T-cell (primary cell): ENCODE results near the gene CAMK4. TPM values are rescaled to one million over a fixed set of nuclear protein-coding genes. Genes with fewer than 3 reads are reported as not detected.
"Not testable (repeated sequence)": the region's sequence is repeated elsewhere in the genome, so short reads cannot be mapped to it uniquely, and the experiment has no call there.

ENCODE experiments used
- ATAC-seq, 4 experiments: fragments of 200-7000 bp in 3 of 4; fragments of 150-1000 bp in 1 of 4; cut with Tn5 transposase; replicated peaks in 1 of 4; 1 replicate in 3 of 4; 2 replicates in 1 of 4; pipeline ENCODE4 v1.10.0; 2021; ENCODE audit warnings: moderate library complexity in 3 of 4, mild to moderate bottlenecking in 2 of 4, moderate number of reproducible peaks in 1 of 4
- CTCF ChIA-PET, 2 donors: fragments of 300-600 bp; sonication (Branson Sonifier 250); formaldehyde crosslinking; loops; one replicate each; lab custom pipeline; 2022; ENCODE audit warnings: antibody characterized with exemption in 2 of 2; lab: Charles Lee
- POLR2A ChIA-PET, 2 donors: fragments of 300-600 bp; sonication (Branson Sonifier 250); formaldehyde crosslinking; loops; one replicate each; lab custom pipeline; 2022; ENCODE audit warnings: antibody characterized with exemption in 2 of 2; lab: Charles Lee
- DNase-seq, 35 experiments: peaks; one replicate each; pipeline versions ENCODE4 v3.0.0 to v3.0.0-alpha.2; 2013 to 2023
- H3K27ac ChIP-seq: one replicate; pipeline ENCODE4 v1.5.1; 2013; ENCODE audit warnings: low read length
- H3K27me3 ChIP-seq, 2 experiments: replicated peaks in 1 of 2; 1 replicate in 1 of 2; 2 replicates in 1 of 2; pipeline versions ENCODE4 v1.6.1 to v1.7.0; 2013; ENCODE audit warnings: low read length in 1 of 2, mixed read lengths in 1 of 2; ENCODE audit not compliant: control insufficient read depth in 2 of 2, insufficient read depth in 2 of 2; ENCODE audit errors: extremely low read depth in 1 of 2
- H3K36me3 ChIP-seq, 2 donors: 1 replicate in 1 of 2; 2 replicates in 1 of 2; pipeline versions ENCODE4 v1.6.1 to v1.7.0; 2013; ENCODE audit warnings: low read length in 1 of 2; ENCODE audit not compliant: control insufficient read depth in 2 of 2, insufficient read depth in 1 of 2; ENCODE audit errors: extremely low read depth in 1 of 2
- H3K4me1 ChIP-seq, 2 experiments: 1 replicate in 1 of 2; 2 replicates in 1 of 2; pipeline versions ENCODE4 v1.6.1 to v1.7.0; 2013; ENCODE audit warnings: low read length in 2 of 2, mixed read lengths in 1 of 2; ENCODE audit not compliant: insufficient read depth in 2 of 2, control insufficient read depth in 1 of 2; ENCODE audit errors: extremely low read depth in 1 of 2
- H3K4me3 ChIP-seq, 2 donors: 1 replicate in 1 of 2; 2 replicates in 1 of 2; pipeline versions ENCODE4 v1.5.1 to v1.7.0; 2013; ENCODE audit warnings: mild to moderate bottlenecking in 2 of 2, low read length in 1 of 2, moderate library complexity in 1 of 2; ENCODE audit not compliant: control insufficient read depth in 1 of 2; ENCODE audit errors: extremely low read depth in 1 of 2
- H3K9me3 ChIP-seq: 2 replicates; pipeline ENCODE4 v1.7.0; 2013
- H3K27ac Mint-ChIP-seq, 2 donors: one replicate each; pipeline ENCODE4 v1.8.0; 2020 to 2021; ENCODE audit warnings: mild to moderate bottlenecking in 2 of 2, mixed read lengths in 2 of 2
- H3K27me3 Mint-ChIP-seq, 2 donors: one replicate each; pipeline ENCODE4 v1.8.0; 2021 to 2022; ENCODE audit warnings: mixed read lengths in 2 of 2
- H3K36me3 Mint-ChIP-seq: one replicate; pipeline ENCODE4 v1.8.0; 2021; ENCODE audit warnings: mixed read lengths
- H3K4me1 Mint-ChIP-seq, 3 donors: one replicate each; pipeline ENCODE4 v1.8.0; 2020 to 2022; ENCODE audit warnings: mixed read lengths in 3 of 3, mild to moderate bottlenecking in 1 of 3
- H3K4me3 Mint-ChIP-seq, 3 donors: one replicate each; pipeline ENCODE4 v1.8.0; 2020 to 2022; ENCODE audit warnings: mild to moderate bottlenecking in 3 of 3, mixed read lengths in 3 of 3, moderate library complexity in 3 of 3
- H3K9me3 Mint-ChIP-seq, 3 donors: one replicate each; pipeline ENCODE4 v1.8.0; 2020 to 2022; ENCODE audit warnings: mixed read lengths in 3 of 3
- WGBS: methylation state at CpG from one replicate; pipeline ENCODE4 v1.1.5; 2013; ENCODE audit warnings: missing lambda C conversion rate; ENCODE audit not compliant: insufficient coverage; 5-methylcytosine and 5-hydroxymethylcytosine counted together
- total RNA-seq, 35 experiments: library from RNA in 6 of 35; stranded (reverse) in 6 of 35; fragments of 120-200 nt in 1 of 35; gene quantifications; one replicate each; pipeline versions ENCODE4 v1.2.1 to v1.2.4 and lab custom pipeline; 2013 to 2026

Gene CAMK4
- total RNA-seq, 5 donors from 2014 or later (not counting 1 experiment from before 2014, with no cell fraction given), result 120 to 274 (median 243) TPM

GRCh38 chr5:111254613-111255012 is 30.4 kb downstream of the CAMK4 start:
- H3K36me3 ChIP-seq, result no peaks in the 10 kb centered on the region
- Mint-ChIP-seq H3K4me3 (peak overlapping the region; percentile 30 to 67 (median 46)), H3K4me1 (peaks cover 76 to 88% (median 81%) of the 10 kb centered on the region in 3 donors), H3K36me3 (peaks cover 43% of the 10 kb centered on the region), H3K27me3 (no peaks in the 10 kb centered on the region), H3K9me3 (peaks cover 0 to 4% (median 0%) of the 10 kb centered on the region in 3 donors), H3K27ac (peak overlapping the region; percentile 86 to 88)
- peak; percentile 59 to 93 (median 60) for ATAC-seq
- H3K27ac ChIP-seq, result peak overlapping the region; percentile 69
- no peaks in the 10 kb centered on the region for H3K9me3 ChIP-seq
- 0% methylated on average over 1 of the region's 3 CpGs for WGBS
- DNase-seq, result peak in 31 of 35 experiments; percentile 35 to 89 (median 61)
- ChIA-PET POLR2A (interaction anchor here (0.6 to 1.5 kb wide), 10 partner anchors 8 to 71 kb away, joined by 3 to 7 read pairs (median 4); partner anchors contain the start of gene CAMK4 (in 1 of the 2)), CTCF (interaction anchor here (0.6 to 4.5 kb wide), 16 partner anchors 9 to 97 kb away, joined by 3 to 17 read pairs (median 4); partner anchors contain the start of gene CAMK4 (in 1 of the 2))
- H3K27me3 ChIP-seq, result no peaks in the 10 kb centered on the region
- peaks cover 27 to 64% of the 10 kb centered on the region in 2 experiments for H3K4me1 ChIP-seq
- no peak overlapping the region for H3K4me3 ChIP-seq

GRCh38 chr5:111255169-111255568 is 31.0 kb downstream of the CAMK4 start:
- peaks cover 72 to 85% (median 76%) of the 10 kb centered on the region in 3 donors for H3K4me1 Mint-ChIP-seq
- POLR2A ChIA-PET, result interaction anchor here (0.7 to 1.5 kb wide), 8 partner anchors 9 to 43 kb away, joined by 3 to 7 read pairs (median 4); partner anchors contain the start of gene CAMK4 (in 1 of the 2)
- H3K9me3 Mint-ChIP-seq, result peaks cover 0 to 4% (median 0%) of the 10 kb centered on the region in 3 donors
- peak overlapping the region; percentile 30 to 52 (median 38) for H3K4me3 Mint-ChIP-seq
- H3K4me1 ChIP-seq, result peaks cover 27 to 65% of the 10 kb centered on the region in 2 experiments
- peaks cover 43% of the 10 kb centered on the region for H3K36me3 Mint-ChIP-seq
- H3K9me3 ChIP-seq, result no peaks in the 10 kb centered on the region
- H3K27ac Mint-ChIP-seq, result peak overlapping the region; percentile 86 to 88
- ATAC-seq, result no peak
- H3K4me3 ChIP-seq, result no peak overlapping the region
- 17% methylated on average over 1 of the region's 1 CpG for WGBS
- no peaks in the 10 kb centered on the region for H3K27me3 ChIP-seq
- H3K27me3 Mint-ChIP-seq, result no peaks in the 10 kb centered on the region
- CTCF ChIA-PET, result interaction anchor here (0.6 to 4.5 kb wide), 16 partner anchors 9 to 93 kb away, joined by 3 to 17 read pairs (median 4); partner anchors contain the start of gene CAMK4 (in 1 of the 2)
- peak overlapping the region; percentile 69 for H3K27ac ChIP-seq
- H3K36me3 ChIP-seq, result no peaks in the 10 kb centered on the region
- peak in 1 of 35 experiments; percentile 45 for DNase-seq

- Histone ChIP-seq H3K4me1 (peaks cover 23 to 65% of the 10 kb centered on the region in 2 experiments), H3K9me3 (no peaks in the 10 kb centered on the region), H3K27me3 (no peaks in the 10 kb centered on the region), H3K27ac (no peak overlapping the region), H3K4me3 (no peak overlapping the region), H3K36me3 (peaks cover 0 to 2% of the 10 kb centered on the region in 2 donors)
- H3K27me3 Mint-ChIP-seq, result no peaks in the 10 kb centered on the region
- WGBS, result no CpG with 5 or more reads among the region's 1 CpG
- ChIA-PET POLR2A (interaction anchor here in 1 of 2 donors (0.8 kb wide), 1 partner anchor 26 kb away, joined by 3 read pairs; no protein-coding TSS in a partner anchor), CTCF (interaction anchor here in 1 of 2 donors (0.9 to 4.5 kb wide), 3 partner anchors 10 to 95 kb away, joined by 3 to 17 read pairs (median 4); no protein-coding TSS in a partner anchor)
- peaks cover 62 to 75% (median 66%) of the 10 kb centered on the region in 3 donors for H3K4me1 Mint-ChIP-seq
- H3K27ac Mint-ChIP-seq, result peak overlapping the region; percentile 13 to 79
- H3K9me3 Mint-ChIP-seq, result peaks cover 0 to 4% (median 0%) of the 10 kb centered on the region in 3 donors
- peak overlapping the region in 1 of 3 donors; percentile 30 for H3K4me3 Mint-ChIP-seq
- no peak for ATAC-seq
- H3K36me3 Mint-ChIP-seq, result peaks cover 37% of the 10 kb centered on the region
- no peak for DNase-seq
These were observed 31.9 kb downstream of the CAMK4 start for GRCh38 chr5:111256128-111256527.

- CTCF ChIA-PET, H3K9me3 ChIP-seq, H3K27ac ChIP-seq, DNase-seq, H3K9me3 Mint-ChIP-seq, H3K36me3 ChIP-seq, H3K27me3 Mint-ChIP-seq, H3K27me3 ChIP-seq, H3K27ac Mint-ChIP-seq, H3K4me3 ChIP-seq, ATAC-seq: not testable (repeated sequence)
- POLR2A ChIA-PET, result interaction anchor here in 1 of 2 donors (0.6 kb wide), 2 partner anchors 19 to 101 kb away, joined by 3 to 4 read pairs; no protein-coding TSS in a partner anchor
- peaks cover 28 to 63% of the 10 kb centered on the region in 2 experiments for H3K4me1 ChIP-seq
- WGBS, result no CpG with 5 or more reads among the region's 4 CpGs
- H3K4me3 Mint-ChIP-seq, result peak overlapping the region in 1 of 3 donors; percentile 15
- H3K36me3 Mint-ChIP-seq, result peaks cover 32% of the 10 kb centered on the region
- peaks cover 47 to 60% (median 51%) of the 10 kb centered on the region in 3 donors for H3K4me1 Mint-ChIP-seq
These were observed 33.4 kb downstream of the CAMK4 start for GRCh38 chr5:111257610-111258009.

- H3K27me3 ChIP-seq, result no peaks in the 10 kb centered on the region
- H3K9me3 Mint-ChIP-seq, result peaks cover 0 to 4% (median 0%) of the 10 kb centered on the region in 3 donors
- ATAC-seq (no peak), DNase-seq (no peak)
- ChIA-PET CTCF (interaction anchor here in 1 of 2 donors (0.5 kb wide), 1 partner anchor 272 kb away, joined by 7 read pairs; no protein-coding TSS in a partner anchor), POLR2A (no interaction called here)
- no CpG with 5 or more reads among the region's 3 CpGs for WGBS
- no peaks in the 10 kb centered on the region for H3K9me3 ChIP-seq
- peaks cover 41% of the 10 kb centered on the region for H3K36me3 Mint-ChIP-seq
- no peak overlapping the region for H3K27ac Mint-ChIP-seq
- peaks cover 3 to 8% of the 10 kb centered on the region in 2 donors for H3K36me3 ChIP-seq
- H3K27ac ChIP-seq, result no peak overlapping the region
- H3K4me3 ChIP-seq, result no peak overlapping the region
- H3K27me3 Mint-ChIP-seq, result no peaks in the 10 kb centered on the region
- H3K4me3 Mint-ChIP-seq, result no peak overlapping the region
- peaks cover 21 to 57% of the 10 kb centered on the region in 2 experiments for H3K4me1 ChIP-seq
- H3K4me1 Mint-ChIP-seq, result peaks cover 29 to 43% (median 33%) of the 10 kb centered on the region in 3 donors
These were observed 35.5 kb downstream of the CAMK4 start for GRCh38 chr5:111259636-111260035.

- no peak overlapping the region for H3K27ac Mint-ChIP-seq
- peaks cover 40% of the 10 kb centered on the region for H3K36me3 Mint-ChIP-seq
- CTCF ChIA-PET, result interaction anchor here (0.6 kb wide), 2 partner anchors 10 to 534 kb away, joined by 3 read pairs; no protein-coding TSS in a partner anchor
- WGBS, result 100% methylated on average over 1 of the region's 1 CpG
- Histone ChIP-seq H3K4me1 (peaks cover 13 to 47% of the 10 kb centered on the region in 2 experiments), H3K27ac (no peak overlapping the region), H3K9me3 (no peaks in the 10 kb centered on the region), H3K4me3 (no peak overlapping the region), H3K36me3 (peaks cover 6 to 8% of the 10 kb centered on the region in 2 donors), H3K27me3 (no peaks in the 10 kb centered on the region)
- peaks cover 0 to 4% (median 0%) of the 10 kb centered on the region in 3 donors for H3K9me3 Mint-ChIP-seq
- DNase-seq (no peak), ATAC-seq (no peak)
- H3K27me3 Mint-ChIP-seq, result no peaks in the 10 kb centered on the region
- H3K4me1 Mint-ChIP-seq, result peaks cover 9 to 41% (median 16%) of the 10 kb centered on the region in 3 donors
- POLR2A ChIA-PET, result interaction anchor here in 1 of 2 donors (0.6 kb wide), 2 partner anchors 104 to 113 kb away, joined by 4 read pairs; no protein-coding TSS in a partner anchor
- no peak overlapping the region for H3K4me3 Mint-ChIP-seq
These were observed 37.4 kb downstream of the CAMK4 start for GRCh38 chr5:111261610-111262009.
